HUES48 (cell line): ENCODE data around the gene ZFAND2B.
A peak's percentile ranks its signal among the peaks of the same experiment; 100 is the strongest.

Experiments used
- H3K27ac ChIP-seq: one replicate; pipeline ENCODE4 v1.7.0; 2013; ENCODE audit warnings: low read depth, low read length, inconsistent platforms
- H3K27me3 ChIP-seq: 2 replicates; pipeline ENCODE4 v1.6.1; 2013; ENCODE audit warnings: mild to moderate bottlenecking, low read length; ENCODE audit not compliant: control insufficient read depth, insufficient read depth
- H3K36me3 ChIP-seq: 2 replicates; pipeline ENCODE4 v1.6.1; 2013; ENCODE audit warnings: low read length; ENCODE audit not compliant: control insufficient read depth, insufficient read depth
- H3K4me1 ChIP-seq: 2 replicates; pipeline ENCODE4 v1.6.1; 2013; ENCODE audit warnings: mild to moderate bottlenecking, low read length; ENCODE audit not compliant: control insufficient read depth, insufficient read depth
- H3K4me3 ChIP-seq: 2 replicates; pipeline ENCODE4 v1.5.1; 2013; ENCODE audit warnings: mild to moderate bottlenecking, low read depth, low read length
- H3K9ac ChIP-seq: 2 replicates; pipeline ENCODE4 v1.6.1; 2013; ENCODE audit warnings: mild to moderate bottlenecking, low read depth, low read length, moderate library complexity
- H3K9me3 ChIP-seq: 2 replicates; pipeline ENCODE4 v1.6.1; 2013; ENCODE audit warnings: low read length; ENCODE audit not compliant: control insufficient read depth, insufficient read depth

The ZFAND2B gene

DNA sequence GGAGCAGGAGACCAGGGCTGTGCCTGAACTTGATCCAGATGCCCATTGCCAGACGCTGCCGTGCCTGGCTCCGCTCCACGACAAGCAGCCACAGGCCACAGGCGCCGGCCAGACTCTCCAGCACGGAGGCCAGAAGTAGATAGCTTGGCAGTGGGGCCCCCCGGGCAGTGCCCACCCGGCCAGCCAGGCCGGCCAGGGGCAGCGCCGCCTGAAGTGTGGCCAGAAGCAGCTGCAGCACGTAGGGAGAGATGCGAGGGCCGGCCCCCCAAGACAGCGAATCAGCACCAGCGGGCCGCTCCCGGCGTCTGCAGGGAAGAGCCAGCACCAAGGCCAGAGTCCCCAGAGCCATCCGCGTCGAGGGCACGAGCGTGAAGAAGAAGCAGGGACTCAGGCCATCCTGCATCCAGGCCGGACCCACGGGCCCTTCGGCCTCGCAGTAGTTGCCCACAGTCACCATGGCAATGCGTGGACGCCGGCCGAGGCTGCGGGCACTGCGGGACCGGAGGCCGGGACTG, 11.7 kb downstream of the ZFAND2B start:
- Histone ChIP-seq H3K27me3 (no peaks in the 10 kb centered on the region), H3K36me3 (peaks cover 52% of the 10 kb centered on the region), H3K4me1 (peaks cover 4% of the 10 kb centered on the region; the same call in 1 of the 2 replicates), H3K27ac (peak overlapping the region; percentile 74), H3K9me3 (no peaks in the 10 kb centered on the region), H3K9ac (peak overlapping the region; percentile 83), H3K4me3 (peak overlapping the region; percentile 74)

- Histone ChIP-seq H3K27me3 (no peaks in the 10 kb centered on the region), H3K27ac (peak within 1 kb of the TSS; percentile 74), H3K36me3 (peaks cover 53% of the 10 kb centered on the region), H3K4me1 (peaks cover 4% of the 10 kb centered on the region; the same call in 1 of the 2 replicates), H3K9me3 (no peaks in the 10 kb centered on the region), H3K9ac (peak within 1 kb of the TSS; percentile 83), H3K4me3 (peak within 1 kb of the TSS; percentile 74)
These were observed 12.4 kb downstream of the ZFAND2B start, which contains the start of gene ABCB6 for GRCh38 chr2:219218732-219219701. Gene ABCB6 (minus strand): TSS chr2:219218958. CDS start chr2:219218673, 285 bp downstream.

DNA sequence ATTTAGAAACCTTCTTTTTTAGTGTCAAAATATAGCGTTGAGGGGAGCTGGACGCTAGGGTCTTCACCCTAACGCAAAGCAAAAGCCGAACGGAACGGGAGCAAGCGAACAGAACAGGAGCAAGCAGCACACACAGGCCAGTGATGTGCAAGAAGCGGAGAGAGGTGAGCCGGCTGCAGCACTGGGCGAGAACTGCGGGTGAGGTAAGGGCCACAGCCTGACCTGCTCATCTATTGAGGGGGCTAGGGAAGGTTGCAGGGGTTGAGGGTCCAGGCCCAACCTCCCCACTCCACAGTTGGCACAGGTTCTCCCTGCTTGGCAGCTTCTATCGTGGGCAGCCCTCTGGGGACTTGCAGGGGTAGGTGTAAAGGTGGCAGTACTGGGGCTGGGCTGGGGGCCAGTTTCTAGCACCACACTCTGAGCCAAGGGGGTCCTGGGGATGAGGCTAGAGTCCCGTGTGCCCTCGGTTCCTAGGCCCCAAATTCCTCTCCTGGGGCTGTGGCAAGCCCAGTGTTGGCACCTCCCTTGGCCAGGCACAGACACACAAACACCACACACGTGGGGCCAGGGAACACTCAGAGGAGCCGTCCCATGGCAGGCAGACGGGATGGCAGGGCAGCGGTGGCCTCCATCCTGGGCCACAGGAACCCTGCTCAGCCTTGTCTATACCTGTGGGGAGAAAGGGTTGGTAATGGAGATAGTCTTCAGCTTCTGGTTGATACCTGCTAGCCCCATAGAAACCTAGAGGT, 13.4 kb downstream of the ZFAND2B start:
- H3K9me3 ChIP-seq, result no peaks in the 10 kb centered on the region
- no peak overlapping the region for H3K9ac ChIP-seq
- no peak overlapping the region for H3K4me3 ChIP-seq
- no peaks in the 10 kb centered on the region for H3K27me3 ChIP-seq
- H3K27ac ChIP-seq, result no peak overlapping the region
- H3K4me1 ChIP-seq, result peaks cover 4% of the 10 kb centered on the region; the same call in 1 of the 2 replicates
- H3K36me3 ChIP-seq, result peaks cover 53% of the 10 kb centered on the region

GRCh38 chr2:219220652-219221402, 14.2 kb downstream of the ZFAND2B start:
- no peak overlapping the region for H3K9ac ChIP-seq

DNA sequence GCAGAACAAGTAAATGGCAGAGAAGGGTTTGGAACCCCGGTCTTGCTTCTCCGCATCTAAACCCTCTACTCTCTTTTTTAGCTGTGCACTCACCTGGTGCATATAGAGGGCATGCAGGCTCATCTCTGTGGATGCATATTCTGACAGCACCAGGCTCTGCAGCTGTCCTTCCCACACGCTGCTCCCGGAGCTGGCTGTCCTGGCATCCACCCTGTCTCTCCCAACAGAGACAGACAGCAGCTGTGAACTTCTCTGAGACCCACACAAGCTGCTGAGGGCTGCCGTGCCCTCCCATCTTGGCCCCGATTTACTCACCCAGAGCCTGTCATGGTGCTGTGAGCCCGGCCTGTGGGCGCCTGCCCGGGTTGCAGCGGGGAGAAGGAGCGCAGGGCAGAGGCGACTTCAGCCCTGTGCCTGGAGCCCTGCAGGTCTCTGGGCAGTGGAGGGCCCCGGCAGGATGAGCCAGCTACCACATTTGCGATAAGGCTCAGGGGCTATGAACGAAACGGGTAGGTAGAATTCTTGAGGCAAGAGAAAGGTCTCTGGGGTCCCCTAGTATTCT, 15.5 kb downstream of the ZFAND2B start:
- Histone ChIP-seq H3K27me3 (no peaks in the 10 kb centered on the region), H3K4me3 (no peak overlapping the region), H3K9me3 (no peaks in the 10 kb centered on the region), H3K4me1 (peaks cover 4% of the 10 kb centered on the region; the same call in 1 of the 2 replicates), H3K36me3 (peaks cover 61% of the 10 kb centered on the region), H3K9ac (no peak overlapping the region), H3K27ac (no peak overlapping the region)

More at GRCh38 chr2:219220652-219221402, 14.2 kb downstream of the ZFAND2B start:
- Histone ChIP-seq H3K27ac (no peak overlapping the region), H3K27me3 (no peaks in the 10 kb centered on the region), H3K4me3 (no peak overlapping the region), H3K4me1 (peaks cover 4% of the 10 kb centered on the region; the same call in 1 of the 2 replicates), H3K36me3 (peaks cover 58% of the 10 kb centered on the region), H3K9me3 (no peaks in the 10 kb centered on the region)

DNA sequence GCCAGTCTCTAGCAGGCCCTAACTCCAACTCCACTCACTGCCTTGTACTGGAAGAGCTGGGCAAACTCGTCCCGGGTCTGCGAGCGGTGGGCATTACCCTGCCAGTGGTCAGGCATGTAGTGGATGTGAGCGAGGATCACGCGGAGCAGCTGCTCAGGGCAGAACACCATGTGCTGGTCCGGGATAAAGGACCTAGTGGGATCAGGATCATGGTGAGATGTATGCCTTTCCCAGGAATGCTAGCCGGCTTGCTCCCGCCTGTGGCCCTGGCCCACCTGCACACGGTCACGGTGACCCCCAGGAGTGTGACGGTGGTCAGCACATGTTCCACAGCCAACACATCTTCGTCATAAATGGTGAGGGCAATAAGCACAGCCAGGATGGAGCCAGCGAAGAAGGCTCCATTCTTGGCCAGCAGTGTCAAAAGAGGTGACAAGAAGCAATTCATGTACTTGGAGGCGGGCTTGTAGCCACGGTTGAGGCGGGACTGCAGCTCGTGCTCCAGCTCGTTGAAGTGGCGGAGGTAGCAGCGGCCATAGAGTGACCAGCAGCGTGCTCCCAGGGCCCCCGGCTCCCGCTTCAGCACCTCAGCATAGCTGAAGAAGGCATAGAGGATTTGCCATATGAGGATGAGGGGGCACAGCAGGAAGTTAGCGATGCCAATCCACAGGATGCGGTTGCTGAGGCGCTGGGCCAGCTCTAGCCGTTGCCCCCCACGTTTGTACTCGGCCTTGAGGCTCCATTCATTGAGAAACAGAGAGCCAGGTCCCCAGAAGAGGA, 17.4 kb downstream of the ZFAND2B start:
- Histone ChIP-seq H3K4me1 (peaks cover 8% of the 10 kb centered on the region), H3K4me3 (no peak overlapping the region), H3K36me3 (peaks cover 61% of the 10 kb centered on the region), H3K9ac (no peak overlapping the region), H3K27ac (no peak overlapping the region), H3K9me3 (no peaks in the 10 kb centered on the region), H3K27me3 (no peaks in the 10 kb centered on the region)

DNA sequence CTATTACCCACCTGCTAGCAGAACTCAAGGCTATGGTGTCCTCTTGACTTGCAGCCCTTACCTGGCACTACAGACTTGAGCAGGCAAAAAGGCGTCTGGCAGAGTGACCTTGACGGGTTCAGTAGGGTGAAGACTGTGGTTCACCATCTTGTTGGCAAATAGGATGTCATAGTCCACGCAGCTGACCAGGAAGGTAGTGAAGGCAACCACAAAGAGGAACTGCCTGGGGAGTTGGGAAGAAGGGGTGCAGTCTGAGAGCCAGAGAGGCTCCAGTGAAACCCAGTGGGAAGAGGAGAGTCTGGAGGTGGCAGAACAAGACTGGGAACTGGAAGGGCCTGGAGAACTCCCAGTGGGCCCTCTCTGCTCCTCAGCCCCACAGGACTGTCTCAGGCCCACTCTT, 18.8 kb downstream of the ZFAND2B start:
- peaks cover 58% of the 10 kb centered on the region for H3K36me3 ChIP-seq
- peaks cover 5% of the 10 kb centered on the region; the same call in 1 of the 2 replicates for H3K4me1 ChIP-seq
- no peak overlapping the region for H3K9ac ChIP-seq
- H3K27ac ChIP-seq, result no peak overlapping the region
- no peaks in the 10 kb centered on the region for H3K27me3 ChIP-seq
- no peak overlapping the region for H3K4me3 ChIP-seq
- no peaks in the 10 kb centered on the region for H3K9me3 ChIP-seq

GRCh38 chr2:219228041-219228910, 21.7 kb downstream of the ZFAND2B start:
- Histone ChIP-seq H3K4me3 (peak overlapping the region; percentile 86), H3K36me3 (peaks cover 51% of the 10 kb centered on the region), H3K27me3 (no peaks in the 10 kb centered on the region), H3K9ac (no peak overlapping the region; the same call in 1 of the 2 replicates), H3K9me3 (no peaks in the 10 kb centered on the region), H3K4me1 (peaks cover 5% of the 10 kb centered on the region; the same call in 1 of the 2 replicates), H3K27ac (no peak overlapping the region)

DNA sequence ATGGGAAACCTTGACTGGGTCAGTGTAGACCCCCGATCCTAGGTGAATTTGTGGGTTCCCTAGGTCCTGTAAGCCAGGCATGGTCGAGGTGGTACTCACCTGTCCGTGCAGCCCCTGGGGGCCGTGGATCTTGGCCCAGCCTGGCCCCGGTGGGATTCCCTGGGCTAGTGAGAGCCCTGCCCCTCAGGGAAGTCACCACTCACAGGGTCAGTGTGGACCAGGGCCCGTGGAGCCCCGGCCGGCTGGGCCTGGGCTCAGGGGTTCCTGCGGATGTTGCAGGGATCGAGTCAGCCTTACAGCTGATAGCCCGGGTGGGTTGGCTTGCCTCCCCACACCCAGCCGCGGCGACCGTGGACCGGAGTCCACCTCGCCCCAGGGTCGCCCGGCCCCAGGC, 22.3 kb downstream of the ZFAND2B start:
- Histone ChIP-seq H3K27ac (peak overlapping the region; percentile 88), H3K36me3 (peaks cover 51% of the 10 kb centered on the region), H3K9me3 (no peaks in the 10 kb centered on the region), H3K4me3 (peak overlapping the region; percentile 86), H3K4me1 (peaks cover 5% of the 10 kb centered on the region; the same call in 1 of the 2 replicates), H3K27me3 (no peaks in the 10 kb centered on the region), H3K9ac (peak overlapping the region; percentile 55)
